Gastrocnemius medialis (tissue), 4 donors: Measurements from ENCODE around the gene THADA. TPM values are rescaled to one million over a fixed set of nuclear protein-coding genes. Genes with fewer than 3 reads are reported as not detected.
A peak's percentile ranks its signal among the peaks of the same experiment; 100 is the strongest.

Source experiments
- ATAC-seq, 2 donors: fragments of 150-250 bp; one replicate each; pipeline ENCODE4 v1.9.1; 2016
- DNase-seq, 2 donors: peaks; one replicate each; pipeline ENCODE4 v3.0.0-alpha.2; 2019
- H3K27ac ChIP-seq, 4 donors: fragments of 200-600 bp; sonication (generic); 1 replicate in 1 of 4; 2 replicates in 3 of 4; pipeline ENCODE4 v1.5.1; 2016 to 2018; ENCODE audit warnings: mild to moderate bottlenecking in 2 of 4, moderate library complexity in 1 of 4
- H3K27me3 ChIP-seq, 3 donors: fragments of 200-600 bp; sonication (generic) in 2 of 3; 1 replicate in 1 of 3; 2 replicates in 2 of 3; pipeline versions ENCODE4 v1.5.1 to v1.6.0; 2016 to 2019; ENCODE audit warnings: mild to moderate bottlenecking in 1 of 3, moderate library complexity in 1 of 3
- H3K36me3 ChIP-seq, 2 donors: fragments of 200-600 bp; sonication (generic) in 1 of 2; one replicate each; pipeline ENCODE4 v1.5.1; 2017 to 2018
- H3K4me1 ChIP-seq, 2 donors: fragments of 200-600 bp; sonication (generic) in 1 of 2; one replicate each; pipeline ENCODE4 v1.5.1; 2016 to 2017; ENCODE audit warnings: mild to moderate bottlenecking in 2 of 2
- H3K4me3 ChIP-seq, 4 donors: fragments of 200-600 bp; sonication (generic) in 3 of 4; 1 replicate in 1 of 4; 2 replicates in 3 of 4; pipeline ENCODE4 v1.5.1; 2016 to 2019; ENCODE audit warnings: mild to moderate bottlenecking in 2 of 4
- H3K9me3 ChIP-seq, 3 donors: fragments of 200-600 bp; sonication (generic) in 2 of 3; 1 replicate in 1 of 3; 2 replicates in 2 of 3; pipeline ENCODE4 v1.5.1; 2016 to 2019
- CTCF ChIP-seq, 5 experiments: fragments of 450-650 bp in 3 of 5; fragments of 200-600 bp in 2 of 5; sonication (generic) in 2 of 5; IDR thresholded peaks in 4 of 5; conservative IDR thresholded peaks in 1 of 5; 1 replicate in 4 of 5; 2 replicates in 1 of 5; pipeline ENCODE4 v1.5.1; 2016 to 2019; ENCODE audit warnings: antibody characterized with exemption in 5 of 5, mild to moderate bottlenecking in 3 of 5, moderate library complexity in 3 of 5
- POLR2A ChIP-seq, 2 donors: fragments of 450-650 bp; IDR thresholded peaks; one replicate each; pipeline ENCODE4 v1.6.1; 2017; ENCODE audit warnings: antibody characterized with exemption in 2 of 2, mild to moderate bottlenecking in 2 of 2, moderate library complexity in 2 of 2
- in situ Hi-C, 4 donors: fragments of 200-750 bp; cut with MboI; loops; one replicate each; pipeline versions ENCODE4 v1.15.0 to v1.8.0; 2017; ENCODE audit warnings: low sequenced_read_pairs in 4 of 4
- intact Hi-C: fragments of 100-400 bp; cut with DNase I; formaldehyde crosslinking; loops from one replicate; pipeline ENCODE4 v1.15.1; 2023; ENCODE audit warnings: low total_unique reads
- total RNA-seq, 4 donors: library from RNA; depleted of rRNA; stranded (reverse); fragments of >200 nt; gene quantifications; one replicate each; pipeline versions ENCODE4 v1.1.0 to v1.2.3, GENCODE V29; 2016

The THADA gene
- total RNA-seq, 4 donors from 2014 or later: 13.6 to 19.0 (median 16.2) TPM

- peak in 1 of 2 donors; percentile 46 for ATAC-seq
- DNase-seq: no peak
- Histone ChIP-seq H3K4me3 (no peak overlapping the region), H3K27ac (no peak overlapping the region), H3K4me1 (peaks cover 10 to 17% of the 10 kb centered on the region in 2 donors), H3K27me3 (no peaks in the 10 kb centered on the region), H3K36me3 (peaks cover 0 to 3% of the 10 kb centered on the region in 2 donors), H3K9me3 (no peaks in the 10 kb centered on the region)
- in situ Hi-C loops: no loop called here
- intact Hi-C loops: loop anchor here (1.0 kb wide), 1 partner anchor 206 kb away; no protein-coding TSS in a partner anchor
- TF ChIP-seq POLR2A (IDR thresholded peaks at IDR 0.05) (no peak), CTCF (IDR thresholded peaks at IDR 0.05 in 4 of 5, conservative IDR thresholded peaks at IDR 0.05 in 1 of 5) (no peak)
These were observed 317.1 kb downstream of the THADA start for GRCh38 chr2:43278564-43279220.

GRCh38 chr2:43276962-43277391 lies 318.9 kb downstream of the THADA start:
- Histone ChIP-seq H3K27ac (peak overlapping the region; percentile 19 to 41 (median 36)), H3K9me3 (no peaks in the 10 kb centered on the region), H3K4me3 (no peak overlapping the region), H3K36me3 (no peaks in the 10 kb centered on the region), H3K4me1 (peaks cover 10 to 17% of the 10 kb centered on the region in 2 donors), H3K27me3 (no peaks in the 10 kb centered on the region)
- DNase-seq: no peak
- intact Hi-C loops: no loop called here
- no peak for ATAC-seq
- in situ Hi-C loops: no loop called here
- TF ChIP-seq POLR2A (IDR thresholded peaks at IDR 0.05): no peak
- no peak for TF ChIP-seq CTCF (IDR thresholded peaks at IDR 0.05 in 4 of 5, conservative IDR thresholded peaks at IDR 0.05 in 1 of 5)

- Histone ChIP-seq H3K36me3 (no peaks in the 10 kb centered on the region), H3K4me1 (peaks cover 10 to 17% of the 10 kb centered on the region in 2 donors), H3K4me3 (no peak overlapping the region), H3K27me3 (no peaks in the 10 kb centered on the region), H3K27ac (peak overlapping the region; percentile 19 to 41 (median 36)), H3K9me3 (no peaks in the 10 kb centered on the region)
- ATAC-seq (peak in 1 of 2 donors; percentile 13), DNase-seq (no peak)
- intact Hi-C loops (no loop called here), in situ Hi-C loops (no loop called here)
- TF ChIP-seq CTCF (IDR thresholded peaks at IDR 0.05 in 4 of 5, conservative IDR thresholded peaks at IDR 0.05 in 1 of 5): no peak
- TF ChIP-seq POLR2A (IDR thresholded peaks at IDR 0.05): no peak
These were observed 319.4 kb downstream of the THADA start for GRCh38 chr2:43276266-43276941.

- Histone ChIP-seq H3K27ac (no peak overlapping the region), H3K4me1 (peaks cover 15 to 26% of the 10 kb centered on the region in 2 donors), H3K9me3 (no peaks in the 10 kb centered on the region), H3K27me3 (no peaks in the 10 kb centered on the region), H3K4me3 (no peak overlapping the region), H3K36me3 (no peaks in the 10 kb centered on the region)
- ATAC-seq (no peak), DNase-seq (no peak)
- TF ChIP-seq POLR2A (IDR thresholded peaks at IDR 0.05): no peak
- TF ChIP-seq CTCF (IDR thresholded peaks at IDR 0.05 in 4 of 5, conservative IDR thresholded peaks at IDR 0.05 in 1 of 5): no peak
- in situ Hi-C loops (no loop called here), intact Hi-C loops (no loop called here)
These were observed 321.1 kb downstream of the THADA start for GRCh38 chr2:43274721-43275120.
